Measurements from ENCODE around the gene TOM1L2. TPM values are rescaled to one million over a fixed set of nuclear protein-coding genes. Genes with fewer than 3 reads are reported as not detected.
"Not testable (repeated sequence)": the region's sequence is repeated elsewhere in the genome, so short reads cannot be mapped to it uniquely, and the experiment has no call there.

TOM1L2 gene
- total RNA-seq, 4 donors from 2014 or later: 119 to 555 (median 155) TPM

DNA sequence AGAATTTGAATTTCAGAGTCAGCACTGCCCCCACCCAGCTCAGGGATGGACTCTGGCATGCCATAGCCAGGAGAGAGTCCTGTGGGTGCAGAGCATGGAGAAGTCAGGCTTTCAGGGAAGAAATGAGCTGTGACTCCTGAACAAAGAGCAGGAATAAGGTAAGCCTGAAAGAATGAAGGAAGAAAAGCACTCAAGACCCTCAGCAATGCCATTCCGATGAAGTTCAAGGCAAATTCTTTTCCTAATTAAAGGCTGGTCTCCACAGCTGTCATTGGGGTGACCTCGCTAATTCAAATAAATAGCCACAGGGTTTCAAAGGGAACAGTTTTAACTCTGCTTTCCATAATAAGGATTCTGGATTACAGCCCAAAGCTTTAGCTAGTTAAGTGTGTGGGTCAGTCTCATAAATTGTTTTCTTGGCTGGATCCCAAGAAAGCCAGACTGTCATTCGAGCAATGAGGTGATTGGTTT, 31.7 kb downstream of the TOM1L2 start:
- WGBS, 2 donors: 53 to 60% methylated on average over 3 of the region's 3 CpGs
- no peak overlapping the region for H3K4me3 ChIP-seq (ENCODE audit: low read depth, poor library complexity, severe bottlenecking)
- intact Hi-C loops (cut with DNase I; ENCODE audit: low total_unique reads): no loop called here
- no peak for DNase-seq (ENCODE audit: low spot score in 2 of 2)
- no peak for TF ChIP-seq POLR2A (IDR thresholded peaks at IDR 0.05)
- TF ChIP-seq, protein P1, sequence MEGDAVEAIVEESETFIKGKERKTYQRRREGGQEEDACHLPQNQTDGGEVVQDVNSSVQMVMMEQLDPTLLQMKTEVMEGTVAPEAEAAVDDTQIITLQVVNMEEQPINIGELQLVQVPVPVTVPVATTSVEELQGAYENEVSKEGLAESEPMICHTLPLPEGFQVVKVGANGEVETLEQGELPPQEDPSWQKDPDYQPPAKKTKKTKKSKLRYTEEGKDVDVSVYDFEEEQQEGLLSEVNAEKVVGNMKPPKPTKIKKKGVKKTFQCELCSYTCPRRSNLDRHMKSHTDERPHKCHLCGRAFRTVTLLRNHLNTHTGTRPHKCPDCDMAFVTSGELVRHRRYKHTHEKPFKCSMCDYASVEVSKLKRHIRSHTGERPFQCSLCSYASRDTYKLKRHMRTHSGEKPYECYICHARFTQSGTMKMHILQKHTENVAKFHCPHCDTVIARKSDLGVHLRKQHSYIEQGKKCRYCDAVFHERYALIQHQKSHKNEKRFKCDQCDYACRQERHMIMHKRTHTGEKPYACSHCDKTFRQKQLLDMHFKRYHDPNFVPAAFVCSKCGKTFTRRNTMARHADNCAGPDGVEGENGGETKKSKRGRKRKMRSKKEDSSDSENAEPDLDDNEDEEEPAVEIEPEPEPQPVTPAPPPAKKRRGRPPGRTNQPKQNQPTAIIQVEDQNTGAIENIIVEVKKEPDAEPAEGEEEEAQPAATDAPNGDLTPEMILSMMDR (IDR thresholded peaks at IDR 0.05): no peak

DNA sequence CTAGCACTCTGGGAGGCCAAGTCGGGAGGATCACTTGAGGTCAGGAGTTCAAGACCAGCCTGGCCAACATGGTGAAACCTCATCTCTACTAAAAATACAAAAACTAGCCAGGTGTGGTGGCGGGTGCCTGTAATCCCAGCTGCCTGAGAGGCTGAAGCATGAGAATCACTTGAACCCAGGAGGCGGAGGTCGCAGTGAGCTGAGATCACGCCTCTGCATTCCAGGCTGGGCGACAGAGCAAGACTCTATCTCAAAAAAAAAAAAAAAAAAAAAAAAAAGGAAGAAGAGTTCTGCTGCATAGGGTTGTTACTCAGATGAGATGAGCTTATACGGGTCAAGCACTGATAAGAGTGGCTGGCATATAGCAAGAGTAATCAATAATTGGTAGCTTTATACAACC, 32.3 kb downstream of the TOM1L2 start:
- DNase-seq (ENCODE audit: low spot score in 2 of 2); H3K4me3 ChIP-seq (ENCODE audit: low read depth, poor library complexity, severe bottlenecking); intact Hi-C loops (cut with DNase I; ENCODE audit: low total_unique reads): not testable (repeated sequence)
- 89 to 90% methylated on average over 7 of the region's 7 CpGs for WGBS, 2 donors

DNA sequence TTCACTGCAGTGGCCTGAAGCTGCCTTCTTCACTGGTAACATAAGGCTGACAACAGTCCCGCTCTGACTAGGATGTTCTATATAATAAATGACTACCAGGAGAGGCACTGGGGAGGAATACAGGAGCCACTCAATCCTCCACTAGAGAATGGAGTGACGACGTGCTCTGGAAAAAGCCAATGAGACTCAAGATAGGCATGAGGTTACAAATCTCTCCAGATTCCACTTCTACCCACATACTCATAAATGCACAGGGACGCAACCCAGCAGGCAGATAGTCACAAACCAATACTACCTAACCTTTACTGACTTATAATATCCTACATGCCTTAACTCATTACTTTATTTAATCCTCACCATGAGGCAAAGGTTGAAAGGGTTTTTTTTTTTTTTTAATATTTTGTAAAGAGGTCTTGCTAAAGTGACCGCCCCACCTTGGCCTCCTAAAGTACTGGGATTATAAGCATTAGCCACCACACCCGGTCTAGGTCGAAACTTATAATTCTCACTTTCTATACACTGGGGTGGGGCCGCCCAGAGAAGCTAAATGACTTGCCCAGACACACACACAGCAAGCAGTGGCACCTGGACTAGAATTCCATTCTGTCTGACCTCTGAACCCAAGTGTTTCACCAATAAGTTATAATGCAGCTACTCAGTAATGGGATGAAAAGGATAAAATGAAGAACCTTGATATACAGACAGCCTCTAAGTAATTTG, 33.7 kb downstream of the TOM1L2 start:
- TF ChIP-seq POLR2A (IDR thresholded peaks at IDR 0.05): no peak
- TF ChIP-seq, protein P1 (IDR thresholded peaks at IDR 0.05): no peak
- H3K4me3 ChIP-seq (ENCODE audit: low read depth, poor library complexity, severe bottlenecking): no peak overlapping the region
- intact Hi-C loops (cut with DNase I; ENCODE audit: low total_unique reads): no loop called here
- 52 to 62% methylated on average over 8 of the region's 8 CpGs for WGBS, 2 donors
- DNase-seq (ENCODE audit: low spot score in 2 of 2): no peak

DNA sequence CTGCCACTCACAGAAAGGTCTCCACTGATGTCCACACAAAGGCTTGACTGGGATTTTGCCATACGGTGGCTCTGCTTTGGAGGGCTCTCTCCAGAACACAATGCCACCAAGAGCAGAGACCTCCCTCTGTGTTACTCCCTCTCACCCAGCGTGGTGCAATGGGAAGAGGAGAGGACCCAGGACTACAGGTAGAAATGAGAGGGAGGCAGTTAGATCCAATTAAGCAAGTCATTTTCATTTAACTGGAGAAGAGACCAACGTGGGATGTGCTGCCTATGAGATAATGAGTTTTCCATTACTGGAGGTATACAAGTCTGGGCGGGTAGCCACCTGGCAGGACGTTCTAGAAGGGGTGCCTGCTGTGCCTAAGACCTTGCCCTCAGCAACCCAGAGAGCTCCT, 34.2 kb downstream of the TOM1L2 start:
- 58 to 67% methylated on average over 5 of the region's 5 CpGs for WGBS, 2 donors

DNA sequence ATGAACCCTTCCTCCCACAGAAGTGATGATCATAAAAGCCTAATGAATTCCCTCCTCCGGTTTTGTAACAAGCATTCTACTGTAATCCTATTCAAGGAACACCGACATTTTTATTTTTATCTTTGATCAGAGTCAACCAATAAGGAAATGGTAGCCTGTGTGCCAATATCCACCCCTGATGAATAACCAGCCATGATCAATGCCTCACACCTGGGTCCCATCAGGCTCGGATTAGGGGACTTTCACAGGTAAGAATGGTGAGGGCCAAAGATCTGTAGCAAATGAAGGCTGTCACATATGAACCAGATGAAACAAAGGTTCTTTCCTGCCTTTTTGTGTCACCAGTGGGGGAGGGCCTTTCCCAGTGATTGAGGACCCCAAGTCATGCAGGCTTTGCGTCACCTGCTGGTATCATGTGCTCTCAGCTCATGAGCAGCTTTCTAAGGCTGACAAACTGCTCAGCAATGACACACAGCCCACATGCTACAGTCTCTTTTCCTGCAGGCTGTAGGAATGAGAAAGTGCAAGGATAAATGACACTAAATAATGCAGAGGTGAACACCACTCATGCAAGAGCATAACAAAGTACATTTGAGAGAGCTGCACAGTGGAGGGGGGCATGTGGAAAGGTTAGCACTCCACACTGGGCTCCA, 34.9 kb downstream of the TOM1L2 start:
- no peak for TF ChIP-seq POLR2A (IDR thresholded peaks at IDR 0.05)
- TF ChIP-seq, protein P1 (IDR thresholded peaks at IDR 0.05): no peak
- DNase-seq (ENCODE audit: low spot score in 2 of 2): no peak
- no peak overlapping the region for H3K4me3 ChIP-seq (ENCODE audit: low read depth, poor library complexity, severe bottlenecking)
- intact Hi-C loops (cut with DNase I; ENCODE audit: low total_unique reads): no loop called here
- WGBS, 2 donors: 64 to 70% methylated on average over 4 of the region's 4 CpGs

More for the DNA sequence above, 34.2 kb downstream of the TOM1L2 start:
- H3K4me3 ChIP-seq (ENCODE audit: low read depth, poor library complexity, severe bottlenecking): no peak overlapping the region
- DNase-seq (ENCODE audit: low spot score in 2 of 2): no peak
- TF ChIP-seq, protein P1 (IDR thresholded peaks at IDR 0.05): no peak
- no peak for TF ChIP-seq POLR2A (IDR thresholded peaks at IDR 0.05)
- intact Hi-C loops (cut with DNase I; ENCODE audit: low total_unique reads): no loop called here

Data from lower leg skin (tissue), 4 donors.